GM19035 (cell line): Measurements from ENCODE around the gene TSPAN8.
"Not testable (repeated sequence)": the region's sequence is repeated elsewhere in the genome, so short reads cannot be mapped to it uniquely, and the experiment has no call there.

ENCODE experiments used
- ATAC-seq: cut with Tn5 transposase; IDR thresholded peaks from one replicate; pipeline ENCODE4 v1.9.1; 2021; ENCODE audit not compliant: unreplicated experiment

The TSPAN8 gene

DNA sequence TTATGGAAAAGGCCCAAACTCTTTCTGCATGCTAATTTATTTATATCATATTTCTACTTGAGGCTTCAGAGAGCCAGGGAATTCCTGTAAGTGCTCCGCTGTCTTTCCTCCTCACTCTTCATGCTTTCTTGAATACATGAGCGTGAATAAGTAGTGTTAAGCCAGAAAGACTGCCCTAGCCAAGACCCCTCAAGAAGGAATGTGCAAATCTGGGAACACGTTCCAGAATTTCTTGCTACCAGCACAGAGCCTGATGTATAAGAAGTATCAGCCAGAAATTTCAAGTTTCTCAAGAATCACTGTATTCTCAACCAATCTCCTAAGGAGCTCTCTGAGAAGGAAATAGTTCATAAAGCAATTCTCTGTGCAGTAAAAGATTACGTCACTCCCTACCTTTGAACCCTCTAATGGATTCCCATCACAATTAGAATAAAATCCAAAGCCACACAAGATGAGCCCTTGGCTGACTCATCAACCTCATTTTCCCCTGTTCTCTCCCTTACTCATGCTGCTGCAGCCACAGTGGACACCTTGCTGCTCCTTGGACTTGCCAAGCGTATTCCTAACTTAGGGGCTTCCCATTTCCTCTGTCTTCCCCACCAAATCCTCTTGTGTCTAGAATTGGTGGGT lies 6.9 kb upstream of the TSPAN8 start:
- ATAC-seq = no peak

DNA sequence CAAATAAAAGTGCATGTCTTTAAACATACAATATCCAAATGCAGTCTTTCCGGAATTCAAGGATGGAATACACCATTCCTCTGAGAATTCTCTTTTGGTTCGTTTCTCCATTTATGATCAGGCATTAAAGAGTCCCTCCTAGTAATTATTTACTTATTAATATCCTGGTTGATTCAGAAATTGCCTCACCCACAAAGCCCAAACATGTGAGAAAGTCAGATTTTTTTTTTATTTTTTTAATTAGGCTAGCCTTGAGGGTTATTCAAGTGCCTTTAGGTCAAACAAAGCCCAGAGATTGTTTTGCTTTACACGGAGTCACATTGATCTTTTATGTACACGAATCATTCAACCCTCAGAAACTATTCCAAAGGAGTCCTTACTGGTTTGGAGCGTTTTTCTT lies 6.4 kb upstream of the TSPAN8 start:
- no peak for ATAC-seq

DNA sequence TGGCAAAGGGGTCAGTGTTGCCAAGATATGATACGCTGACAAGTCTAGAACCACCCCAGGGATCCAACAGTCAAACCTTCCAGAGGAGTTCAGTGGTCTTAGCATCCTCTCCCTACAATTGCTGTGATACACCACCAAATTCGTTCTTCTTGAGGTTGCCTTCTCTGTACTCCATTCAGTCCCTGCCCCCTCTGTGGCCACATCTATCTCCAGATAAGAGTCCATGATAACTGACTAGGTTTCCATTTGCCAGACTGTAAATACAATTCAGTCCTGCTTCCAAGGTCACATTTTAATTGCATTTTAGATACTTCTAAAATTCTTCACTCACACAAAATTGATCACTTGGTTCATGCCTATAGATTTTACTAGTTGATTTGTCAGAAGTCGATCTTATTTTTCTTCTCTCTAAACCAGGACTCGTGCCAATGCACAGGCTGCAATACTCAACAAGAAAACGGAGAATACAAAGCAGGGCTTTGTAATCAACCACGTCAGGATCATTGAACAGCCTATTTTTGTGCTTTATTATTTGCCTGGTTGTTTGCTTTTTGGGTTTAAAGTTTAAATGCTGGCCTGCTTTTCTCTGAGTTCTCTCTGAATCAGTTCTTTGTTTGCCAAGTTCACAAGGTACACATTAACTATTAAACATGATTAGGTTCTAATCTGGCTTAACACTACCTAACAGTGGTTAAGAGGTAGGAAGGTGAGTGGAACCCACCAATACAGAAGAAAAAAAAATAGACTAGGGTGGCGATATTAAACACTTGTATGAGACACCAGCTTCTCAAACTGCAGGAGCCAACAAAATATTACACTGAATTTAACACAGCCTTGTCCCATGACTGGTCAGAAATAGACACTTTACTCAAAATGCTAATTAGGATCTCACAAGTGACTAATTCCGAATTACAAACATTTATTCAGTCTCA lies 5.3 kb upstream of the TSPAN8 start:
- no peak for ATAC-seq

- no peak for ATAC-seq
Measured at GRCh38 chr12:71161591-71161990, 3.8 kb upstream of the TSPAN8 start.

- no peak for ATAC-seq
Measured at GRCh38 chr12:71160585-71160984, 2.8 kb upstream of the TSPAN8 start.

DNA sequence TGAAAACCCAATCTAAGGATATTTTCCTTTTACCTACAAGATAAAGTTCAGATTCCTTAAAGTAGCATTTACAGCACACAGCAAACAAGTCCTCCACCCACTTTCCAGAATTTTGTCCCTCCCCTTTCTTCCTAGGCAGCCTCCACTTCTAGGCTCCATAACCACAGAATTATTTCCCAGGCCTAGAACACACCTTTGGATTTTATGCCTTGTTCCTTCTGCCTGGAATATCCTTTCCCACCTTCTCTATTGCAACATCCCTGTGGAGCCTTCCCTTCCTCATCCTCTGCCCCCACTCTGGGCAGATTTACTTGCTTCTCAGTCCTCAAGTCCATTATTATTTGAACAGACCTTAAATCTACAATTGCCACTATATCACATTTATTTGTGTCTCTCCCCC lies 2.1 kb upstream of the TSPAN8 start:
- ATAC-seq = no peak

GRCh38 chr12:71159264-71159663 lies 1.5 kb upstream of the TSPAN8 start:
- no peak for ATAC-seq

GRCh38 chr12:71158361-71158882 lies 623 bp upstream of the TSPAN8 start:
- ATAC-seq = no peak

- no peak for ATAC-seq
Measured at GRCh38 chr12:71155225-71155624, 2.6 kb downstream of the TSPAN8 start.

- no peak for ATAC-seq
Measured at GRCh38 chr12:71152851-71153250, 4.9 kb downstream of the TSPAN8 start.

GRCh38 chr12:71150041-71150440 lies 7.8 kb downstream of the TSPAN8 start:
- ATAC-seq = not testable (repeated sequence)

DNA sequence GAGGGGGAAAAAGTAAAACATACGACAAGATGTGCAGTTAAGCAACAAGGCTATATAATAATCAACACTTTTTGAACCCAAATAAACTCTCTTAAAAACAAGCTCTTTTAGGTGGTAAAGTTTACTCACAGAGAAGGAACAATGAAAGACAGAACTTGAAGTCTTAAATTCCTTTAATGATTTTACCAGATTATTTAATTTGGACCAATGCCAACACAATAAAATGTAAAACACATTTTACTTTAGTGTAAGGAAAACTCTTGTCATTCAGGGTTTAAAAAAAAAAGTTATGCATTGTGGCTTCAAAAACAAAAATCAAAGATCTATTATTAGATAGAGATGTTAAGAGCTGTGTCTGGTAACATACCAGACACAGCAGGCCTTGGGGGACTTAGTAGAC lies 13.1 kb downstream of the TSPAN8 start:
- no peak for ATAC-seq

DNA sequence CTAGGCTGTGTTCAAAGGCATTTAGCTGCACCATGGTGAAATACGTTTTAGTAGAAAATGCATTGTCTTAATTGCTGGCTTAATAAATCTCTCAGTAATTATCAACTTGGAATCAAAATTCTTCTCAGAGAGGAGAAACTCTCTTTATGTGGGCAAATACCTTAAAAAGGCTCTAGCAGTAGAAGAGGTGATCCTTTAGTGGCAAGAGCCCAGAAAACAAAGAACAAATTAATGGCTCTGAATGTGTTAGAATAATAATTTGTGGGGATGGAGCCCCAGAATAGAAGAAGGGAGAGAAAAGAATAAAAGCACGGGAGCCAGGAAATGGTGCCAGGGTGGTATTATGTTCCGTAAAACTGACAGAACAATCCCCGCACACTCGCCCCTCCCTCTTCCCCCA lies 14.8 kb downstream of the TSPAN8 start:
- ATAC-seq = no peak

DNA sequence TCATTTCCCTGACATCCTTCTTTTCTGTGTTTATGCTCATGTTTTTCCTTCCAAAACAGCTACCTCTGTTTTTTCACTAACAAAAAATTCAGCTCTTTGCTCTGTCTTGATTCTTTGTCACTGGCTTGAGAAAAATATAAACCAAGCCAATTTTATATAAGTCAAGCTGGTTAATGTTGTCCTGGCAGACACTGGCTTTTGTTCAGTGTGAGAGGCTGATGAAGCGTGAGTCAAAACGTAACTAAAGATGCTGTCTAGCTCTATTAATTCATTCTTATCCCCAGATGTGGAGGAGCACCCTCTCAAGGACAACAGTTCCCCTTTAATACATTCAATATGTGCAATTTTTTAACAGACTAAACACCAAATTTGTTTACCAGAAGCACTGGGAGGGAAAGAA lies 15.8 kb downstream of the TSPAN8 start:
- ATAC-seq = no peak

- ATAC-seq = no peak
Measured at GRCh38 chr12:71141378-71141926, 16.3 kb downstream of the TSPAN8 start.

DNA sequence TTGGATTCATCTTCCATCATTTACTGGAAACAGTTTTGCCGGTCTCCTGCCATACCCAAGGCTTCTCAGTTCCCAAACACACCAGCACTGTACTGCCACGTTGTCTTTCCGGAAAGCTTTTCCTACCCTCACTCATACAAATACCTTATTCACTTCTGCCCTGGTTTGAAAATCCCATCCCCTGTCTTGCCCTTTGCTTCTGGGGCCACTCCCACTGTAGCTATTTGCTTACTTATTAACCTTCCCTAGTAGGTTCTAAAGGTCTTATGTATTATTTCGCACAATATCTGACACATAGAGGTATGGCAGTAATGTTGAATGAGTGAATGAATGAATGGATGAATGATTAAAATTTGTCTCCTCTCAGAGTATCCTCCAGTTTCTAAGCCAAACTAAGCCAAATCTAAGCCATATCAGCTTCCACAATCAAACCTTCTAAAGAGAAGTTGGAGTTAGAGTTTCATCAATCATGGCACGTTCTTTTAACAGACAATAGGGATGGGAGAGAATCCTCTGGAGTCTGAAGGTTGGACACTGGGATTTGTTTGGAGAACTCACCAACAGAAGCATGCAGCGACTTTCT lies 18.6 kb downstream of the TSPAN8 start:
- ATAC-seq = no peak

GRCh38 chr12:71138011-71138410 lies 19.8 kb downstream of the TSPAN8 start:
- no peak for ATAC-seq

DNA sequence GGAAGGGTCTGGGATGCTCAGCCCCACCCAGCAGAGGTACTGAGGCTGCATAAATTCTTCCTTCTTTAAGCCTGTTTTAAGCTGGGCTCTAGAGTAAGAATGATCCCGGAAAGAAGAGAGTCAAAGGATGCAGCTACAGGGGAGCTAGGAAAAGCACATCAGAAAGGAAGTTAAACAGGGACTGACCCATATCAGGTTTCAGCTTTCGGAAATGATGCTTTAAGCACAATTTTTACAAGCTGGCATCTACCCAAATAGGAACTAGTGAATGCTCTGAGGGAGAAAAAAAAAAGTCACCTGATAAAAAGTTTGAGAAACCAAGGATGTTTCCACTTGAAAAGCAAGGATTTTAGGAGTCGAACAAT lies 22.0 kb downstream of the TSPAN8 start:
- no peak for ATAC-seq

GRCh38 chr12:71135077-71135811 lies 22.6 kb downstream of the TSPAN8 start:
- no peak for ATAC-seq

DNA sequence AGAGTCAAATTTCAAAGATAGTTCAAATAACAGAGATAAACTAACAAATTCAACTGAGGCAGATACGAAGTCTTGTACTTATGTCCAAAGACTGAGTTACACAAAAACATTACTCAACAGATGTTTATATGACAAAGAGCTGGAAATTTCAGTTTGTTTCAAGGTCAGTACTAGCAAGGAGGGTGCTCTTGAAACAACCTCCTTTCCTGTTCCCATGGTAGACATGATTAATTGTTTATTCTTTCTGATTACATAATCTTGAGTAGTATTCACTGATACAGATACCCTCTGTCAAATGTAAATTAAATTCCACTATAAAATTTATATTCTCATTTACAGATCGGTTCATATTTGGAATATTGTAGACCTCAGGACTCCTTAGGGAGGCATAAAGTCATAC lies 23.4 kb downstream of the TSPAN8 start:
- ATAC-seq = no peak

- no peak for ATAC-seq
Measured at GRCh38 chr12:71130521-71131069, 27.2 kb downstream of the TSPAN8 start.
